Endothelial cell of umbilical vein (primary cell): Measurements from ENCODE around the gene CCNY. TPM values are rescaled to one million over a fixed set of nuclear protein-coding genes. Genes with fewer than 3 reads are reported as not detected.

Source experiments
- BruUV-seq: library from RNA; stranded (reverse); fragments of 400-500 nt; replicated peaks from 2 replicates; lab custom pipeline; 2021; lab: Mats Ljungman, UMichigan
- CTCF ChIA-PET: fragments of 300-600, 350-600 bp; sonication (Branson Sonifier 250); formaldehyde crosslinking; loops from one replicate; lab custom pipeline; 2021; ENCODE audit warnings: antibody characterized with exemption, inconsistent platforms; lab: Charles Lee
- POLR2A ChIA-PET: fragments of 300-600, 350-600 bp; sonication (Branson Sonifier 250); formaldehyde crosslinking; loops from one replicate; lab custom pipeline; 2021; ENCODE audit warnings: antibody characterized with exemption, inconsistent platforms; lab: Charles Lee
- DNase-seq: peaks from one replicate; pipeline ENCODE4 v3.0.0-alpha.2; 2011; ENCODE audit warnings: low read depth, low spot score
- FAIRE-seq: peaks from 2 replicates; lab custom pipeline; 2011; peaks lifted over from hg19 to GRCh38; lab: Jason Lieb, UNC
- H2AFZ ChIP-seq: 2 replicates; pipeline ENCODE4 v1.6.0; 2012; ENCODE audit warnings: low read depth, low read length, control low read depth, inconsistent platforms
- H3K27ac ChIP-seq: 2 replicates; pipeline ENCODE4 v1.5.1; 2011; ENCODE audit warnings: low read depth, mild to moderate bottlenecking, control low read depth, low read length, moderate library complexity; ENCODE audit not compliant: insufficient read depth
- H3K27me3 ChIP-seq, 2 experiments: 2 replicates each; pipeline versions ENCODE4 v1.6.0 to v1.6.1; 2011; ENCODE audit warnings: low read length in 2 of 2, mixed read lengths in 1 of 2; ENCODE audit not compliant: control insufficient read depth in 2 of 2, insufficient read depth in 2 of 2
- H3K36me3 ChIP-seq, 2 experiments: 2 replicates in 1 of 2; 3 replicates in 1 of 2; pipeline ENCODE4 v1.5.1; 2011; ENCODE audit warnings: low read length in 2 of 2, mild to moderate bottlenecking in 1 of 2, moderate library complexity in 1 of 2; ENCODE audit not compliant: control insufficient read depth in 2 of 2, insufficient read depth in 2 of 2; ENCODE audit errors: extremely low read depth in 1 of 2
- H3K4me1 ChIP-seq: 3 replicates; pipeline ENCODE4 v1.5.1; 2011; ENCODE audit warnings: mild to moderate bottlenecking, low read length; ENCODE audit not compliant: control insufficient read depth, insufficient read depth; ENCODE audit errors: extremely low read depth
- H3K4me2 ChIP-seq: 2 replicates; pipeline ENCODE4 v1.6.1; 2011; ENCODE audit warnings: low read length, control low read depth, mixed read lengths; ENCODE audit not compliant: insufficient read depth
- H3K4me3 ChIP-seq, 3 experiments: fragments of 200-600 bp in 1 of 3; sonication (generic), shearing (Covaris generic) in 1 of 3; replicated peaks in 1 of 3; 2 replicates each; pipeline ENCODE4 v1.5.1; 2011 to 2016; ENCODE audit warnings: control low read depth in 3 of 3, low read length in 3 of 3, mild to moderate bottlenecking in 2 of 3, inconsistent platforms in 1 of 3, low read depth in 1 of 3, moderate library complexity in 1 of 3; ENCODE audit not compliant: insufficient read depth in 1 of 3
- H3K79me2 ChIP-seq: 2 replicates; pipeline ENCODE4 v1.6.0; 2012; ENCODE audit warnings: low read length, inconsistent platforms; ENCODE audit not compliant: control insufficient read depth, insufficient read depth
- H3K9ac ChIP-seq: replicated peaks from 2 replicates; pipeline ENCODE3; 2011; ENCODE audit warnings: low read length, control low read depth; ENCODE audit not compliant: insufficient read depth; ENCODE audit errors: extremely low read depth
- H3K9me1 ChIP-seq: replicated peaks from 3 replicates; pipeline ENCODE4 v1.6.0; 2011; ENCODE audit warnings: mild to moderate bottlenecking, low read length; ENCODE audit not compliant: control insufficient read depth, insufficient read depth; ENCODE audit errors: extremely low read depth
- H3K9me3 ChIP-seq: replicated peaks from 2 replicates; pipeline ENCODE4 v1.5.1; 2012; ENCODE audit warnings: low read length, inconsistent platforms; ENCODE audit not compliant: control insufficient read depth, insufficient read depth
- H4K20me1 ChIP-seq: replicated peaks from 2 replicates; pipeline ENCODE3; 2011; ENCODE audit warnings: mild to moderate bottlenecking, low read length; ENCODE audit not compliant: control insufficient read depth, insufficient read depth; ENCODE audit errors: extremely low read depth
- EZH2 ChIP-seq: IDR thresholded peaks from 2 replicates; pipeline ENCODE4 v1.6.1; 2012; ENCODE audit warnings: borderline replicate concordance, low read depth, mild to moderate bottlenecking, moderate library complexity, low read length, inconsistent platforms; ENCODE audit not compliant: severe bottlenecking
- FOS ChIP-seq: IDR thresholded peaks from 2 replicates; pipeline ENCODE4 v1.6.1; 2011; ENCODE audit warnings: mild to moderate bottlenecking, low read length, moderate library complexity, borderline replicate concordance; ENCODE audit not compliant: insufficient read depth
- GATA2 ChIP-seq: IDR thresholded peaks from 2 replicates; pipeline ENCODE4 v1.7.0; 2011; ENCODE audit warnings: low read depth, mild to moderate bottlenecking, moderate library complexity, mixed read lengths, low read length; ENCODE audit not compliant: insufficient read length, insufficient read depth
- JUN ChIP-seq: IDR thresholded peaks from 2 replicates; pipeline ENCODE4 v1.6.1; 2011; ENCODE audit warnings: borderline replicate concordance, low read depth; ENCODE audit not compliant: insufficient read length, insufficient read depth
- MYC ChIP-seq: IDR thresholded peaks from one replicate; pipeline ENCODE4 v1.6.1; 2011; ENCODE audit warnings: mild to moderate bottlenecking, low read depth, low read length
- POLR2A ChIP-seq: IDR thresholded peaks from 2 replicates; pipeline ENCODE4 v1.6.1; 2012; ENCODE audit warnings: low read depth, mild to moderate bottlenecking, control low read depth, low read length
- POLR2AphosphoS5 ChIP-seq: IDR thresholded peaks from 2 replicates; pipeline ENCODE4 v1.6.1; 2012; ENCODE audit warnings: low read depth, mild to moderate bottlenecking, control low read depth, low read length, moderate library complexity; ENCODE audit not compliant: insufficient read depth
- dilution Hi-C: fragments of 300-500 bp; cut with MboI; formaldehyde crosslinking; loops from one replicate; pipeline ENCODE4 v1.15.0; 2019; ENCODE audit warnings: low sequenced_read_pairs; ENCODE audit not compliant: extremely low pct_ligation_motif_present
- intact Hi-C: fragments of 100-400 bp; cut with micrococcal nuclease; formaldehyde crosslinking; loops from one replicate; pipeline ENCODE4 v1.10.0; 2022
- polyA plus RNA-seq, 4 experiments: library from polyadenylated mRNA; depleted of rRNA in 3 of 4; stranded (reverse) in 3 of 4; unstranded in 1 of 4; fragments of >200 nt; gene quantifications; 2 replicates each; pipeline versions ENCODE4 v1.2.1 to v1.2.3, GENCODE V29; 2011 to 2012; ENCODE audit warnings: missing spikeins in 1 of 4
- total RNA-seq: library from RNA; stranded (reverse); gene quantifications from 2 replicates; pipeline ENCODE4 v1.2.3, GENCODE V29; 2021
- TF ChIP-seq, protein P1 (sequence below), 2 donors: IDR thresholded peaks; 1 replicate in 1 of 2; 2 replicates in 1 of 2; pipeline ENCODE4 v1.5.1; 2011; ENCODE audit warnings: low read length in 2 of 2, mild to moderate bottlenecking in 2 of 2, moderate library complexity in 2 of 2, control low read depth in 1 of 2, inconsistent platforms in 1 of 2, low read depth in 1 of 2; ENCODE audit not compliant: insufficient read depth in 1 of 2; ENCODE audit errors: extremely low read depth in 1 of 2
- TF ChIP-seq, protein P2 (sequence below): IDR thresholded peaks from 2 replicates; pipeline ENCODE4 v1.6.1; 2011; ENCODE audit not compliant: insufficient read depth, insufficient read length

The CCNY gene
- total and polyA plus RNA-seq, 2 donors (not counting 3 experiments of a cell fraction or from before 2014, with no cell fraction given): 61.5 to 107 TPM

DNA sequence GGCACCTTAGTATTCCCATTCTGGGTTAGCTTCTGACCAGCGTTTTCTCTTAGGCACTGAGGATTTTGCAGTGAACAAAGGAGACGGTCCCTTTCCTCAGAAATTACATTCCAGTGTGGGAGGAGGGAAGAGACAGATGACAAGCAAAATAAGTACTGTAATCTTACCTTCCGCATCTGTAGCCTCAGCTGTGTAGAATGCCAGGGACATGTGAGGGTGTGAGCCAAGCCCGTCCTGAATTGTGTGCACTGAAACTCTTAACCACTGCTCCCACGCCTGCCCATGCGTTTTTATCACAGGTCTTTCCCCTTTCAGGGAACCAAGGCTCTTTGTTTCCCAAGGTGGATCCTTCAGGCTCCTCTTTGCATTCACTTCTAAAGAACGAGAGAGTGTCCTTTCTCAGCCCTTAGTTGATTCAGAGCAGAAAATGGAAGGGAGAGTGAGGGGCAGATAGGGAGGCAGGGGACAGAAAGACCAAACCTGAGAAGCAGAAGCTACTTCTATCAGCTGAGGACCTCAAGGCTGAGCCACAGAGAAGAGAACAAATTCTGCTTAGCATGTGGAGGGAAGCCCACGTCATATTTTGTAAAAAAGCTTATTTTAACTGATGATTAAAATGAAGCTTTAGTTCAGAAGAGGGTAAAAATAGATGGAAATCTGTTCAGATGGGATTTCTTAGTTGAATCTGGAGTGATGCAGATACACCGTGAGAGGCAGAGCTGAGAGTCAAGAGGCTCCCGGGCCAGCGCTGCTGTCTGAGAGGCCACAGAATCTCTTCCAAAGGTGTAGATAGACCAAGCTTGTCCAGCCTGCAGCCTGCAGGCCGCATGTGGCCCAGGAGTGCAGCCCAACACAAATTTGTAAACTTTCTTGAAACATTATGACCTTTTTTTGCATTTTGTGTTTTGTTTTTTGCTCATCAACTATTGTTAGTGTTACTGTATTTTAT is 122.5 kb downstream of the CCNY start:
- Histone ChIP-seq H3K4me2 (no peak overlapping the region), H3K9me3 (no peaks in the 10 kb centered on the region), H3K36me3 (no peaks in the 10 kb centered on the region), H3K27ac (no peak overlapping the region), H3K27me3 (no peaks in the 10 kb centered on the region), H3K79me2 (peaks cover 92% of the 10 kb centered on the region), H3K9me1 (no peaks in the 10 kb centered on the region), H3K4me3 (no peak overlapping the region), H4K20me1 (no peaks in the 10 kb centered on the region), H3K4me1 (peaks cover 30% of the 10 kb centered on the region), H2AFZ (no peak overlapping the region), H3K9ac (no peak overlapping the region)
- no TSS peak for BruUV-seq
- DNase-seq (no peak), FAIRE-seq (no peak)
- TF ChIP-seq EZH2 (no peak), GATA2 (no peak), JUN (no peak), POLR2A (no peak), FOS (no peak), MYC (no peak), POLR2AphosphoS5 (no peak)
- TF ChIP-seq, protein P1, sequence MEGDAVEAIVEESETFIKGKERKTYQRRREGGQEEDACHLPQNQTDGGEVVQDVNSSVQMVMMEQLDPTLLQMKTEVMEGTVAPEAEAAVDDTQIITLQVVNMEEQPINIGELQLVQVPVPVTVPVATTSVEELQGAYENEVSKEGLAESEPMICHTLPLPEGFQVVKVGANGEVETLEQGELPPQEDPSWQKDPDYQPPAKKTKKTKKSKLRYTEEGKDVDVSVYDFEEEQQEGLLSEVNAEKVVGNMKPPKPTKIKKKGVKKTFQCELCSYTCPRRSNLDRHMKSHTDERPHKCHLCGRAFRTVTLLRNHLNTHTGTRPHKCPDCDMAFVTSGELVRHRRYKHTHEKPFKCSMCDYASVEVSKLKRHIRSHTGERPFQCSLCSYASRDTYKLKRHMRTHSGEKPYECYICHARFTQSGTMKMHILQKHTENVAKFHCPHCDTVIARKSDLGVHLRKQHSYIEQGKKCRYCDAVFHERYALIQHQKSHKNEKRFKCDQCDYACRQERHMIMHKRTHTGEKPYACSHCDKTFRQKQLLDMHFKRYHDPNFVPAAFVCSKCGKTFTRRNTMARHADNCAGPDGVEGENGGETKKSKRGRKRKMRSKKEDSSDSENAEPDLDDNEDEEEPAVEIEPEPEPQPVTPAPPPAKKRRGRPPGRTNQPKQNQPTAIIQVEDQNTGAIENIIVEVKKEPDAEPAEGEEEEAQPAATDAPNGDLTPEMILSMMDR (IDR thresholded peaks at IDR 0.05; ENCODE audit: extremely low read depth in 1 of 2, insufficient read depth in 1 of 2, low read depth in 1 of 2, low read length in 2 of 2): no peak
- TF ChIP-seq, protein P2, sequence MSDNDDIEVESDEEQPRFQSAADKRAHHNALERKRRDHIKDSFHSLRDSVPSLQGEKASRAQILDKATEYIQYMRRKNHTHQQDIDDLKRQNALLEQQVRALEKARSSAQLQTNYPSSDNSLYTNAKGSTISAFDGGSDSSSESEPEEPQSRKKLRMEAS: no peak
- dilution Hi-C loops: no loop called here
- POLR2A ChIA-PET: no interaction called here
- CTCF ChIA-PET: interaction anchor here (1.1 to 1.4 kb wide), 2 partner anchors 9 to 17 kb away, joined by 3 to 4 read pairs; no protein-coding TSS in a partner anchor
- intact Hi-C loops: no loop called here
